DMS153 treated with DMSO at 0.1 percent for 48 hours (cell line): Measurements from ENCODE around the gene RSPH10B2.
"Not testable (repeated sequence)": the region's sequence is repeated elsewhere in the genome, so short reads cannot be mapped to it uniquely, and the experiment has no call there.

Source experiments
- DNase-seq: peaks from one replicate; lab custom pipeline; 2025; ENCODE audit not compliant: unreplicated experiment; lab: John Stamatoyannopoulos, UW

The RSPH10B2 gene

GRCh38 chr7:6837081-6837480 is 83.2 kb downstream of the RSPH10B2 start:
- not testable (repeated sequence) for DNase-seq

- not testable (repeated sequence) for DNase-seq
These were observed 88.5 kb downstream of the RSPH10B2 start for GRCh38 chr7:6842278-6842921.

- not testable (repeated sequence) for DNase-seq
These were observed 89.2 kb downstream of the RSPH10B2 start for GRCh38 chr7:6843092-6843491.

- DNase-seq = not testable (repeated sequence)
These were observed 89.8 kb downstream of the RSPH10B2 start for GRCh38 chr7:6843654-6844053.

- DNase-seq = not testable (repeated sequence)
These were observed 92.1 kb downstream of the RSPH10B2 start for GRCh38 chr7:6845971-6846449.

- not testable (repeated sequence) for DNase-seq
These were observed 93.8 kb downstream of the RSPH10B2 start for GRCh38 chr7:6847751-6848150.
